Smooth muscle cell of the brain vasculature (primary cell): ENCODE results near the gene HECW1.

Source experiments
- DNase-seq: peaks from one replicate; pipeline ENCODE4 v3.0.0-alpha.2; 2012; ENCODE audit warnings: low read depth, low spot score

The HECW1 gene

GRCh38 chr7:43148161-43148731 is 35.8 kb downstream of the HECW1 start:
- DNase-seq: no peak

DNA sequence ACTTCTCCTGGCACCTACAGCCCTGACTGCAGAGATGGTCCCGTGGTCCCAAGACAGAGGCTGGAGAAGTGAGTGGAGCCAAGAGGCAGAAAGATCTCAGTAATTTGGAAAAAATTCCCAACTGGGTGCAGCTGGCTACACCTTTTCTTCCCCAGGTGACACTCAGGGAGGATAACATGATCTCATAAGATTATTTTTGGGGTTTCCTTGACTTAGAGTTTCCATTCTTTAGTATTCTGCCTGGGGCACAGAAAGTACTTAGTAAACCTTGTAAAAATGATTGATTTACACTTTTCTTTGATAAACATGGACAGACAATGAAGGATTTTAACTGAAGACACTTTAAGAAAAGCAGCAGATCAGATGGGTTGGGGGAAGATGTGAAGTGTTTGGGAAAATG is 38.6 kb downstream of the HECW1 start:
- no peak for DNase-seq

- no peak for DNase-seq
These were observed 40.2 kb downstream of the HECW1 start for GRCh38 chr7:43152696-43153095.

DNA sequence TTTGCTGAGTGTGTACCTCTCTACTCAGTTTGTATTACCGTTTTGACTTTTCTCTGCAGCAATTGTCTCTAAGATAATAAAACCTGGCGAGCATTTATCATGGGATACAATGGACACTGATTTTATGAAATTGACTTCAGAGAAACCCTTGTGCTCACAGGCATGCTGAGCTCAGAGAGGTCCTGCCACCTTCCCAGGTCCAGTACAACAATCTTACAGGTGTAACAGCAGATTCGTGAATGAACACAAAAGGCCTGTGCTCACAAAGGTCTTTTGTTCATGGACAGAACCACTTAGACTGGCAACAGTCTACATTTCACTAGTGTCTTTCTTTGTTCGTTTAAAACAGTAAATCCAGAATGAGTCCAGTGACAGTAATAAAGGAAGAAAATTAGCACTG is 43.2 kb downstream of the HECW1 start:
- no peak for DNase-seq

DNA sequence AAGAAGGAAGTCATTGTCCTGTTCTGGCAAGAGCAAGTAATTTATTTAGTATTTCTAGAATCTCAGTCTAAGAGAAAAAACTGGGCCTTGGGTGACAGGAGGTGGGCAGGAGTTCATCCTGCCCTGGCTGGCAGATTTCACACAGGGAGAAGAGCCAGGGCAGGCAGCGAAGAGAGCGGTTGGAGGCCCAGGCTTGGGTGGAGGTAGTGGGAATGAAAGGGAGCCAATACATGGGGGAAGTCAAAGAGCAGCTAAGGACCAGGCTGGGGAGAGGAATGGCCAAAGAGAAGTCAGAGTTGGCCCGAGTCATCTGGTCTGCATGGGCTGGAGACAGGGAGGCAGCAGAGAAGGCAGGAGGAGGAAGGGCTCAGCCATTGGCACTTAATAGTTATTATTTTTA is 51.4 kb downstream of the HECW1 start:
- DNase-seq: no peak

DNA sequence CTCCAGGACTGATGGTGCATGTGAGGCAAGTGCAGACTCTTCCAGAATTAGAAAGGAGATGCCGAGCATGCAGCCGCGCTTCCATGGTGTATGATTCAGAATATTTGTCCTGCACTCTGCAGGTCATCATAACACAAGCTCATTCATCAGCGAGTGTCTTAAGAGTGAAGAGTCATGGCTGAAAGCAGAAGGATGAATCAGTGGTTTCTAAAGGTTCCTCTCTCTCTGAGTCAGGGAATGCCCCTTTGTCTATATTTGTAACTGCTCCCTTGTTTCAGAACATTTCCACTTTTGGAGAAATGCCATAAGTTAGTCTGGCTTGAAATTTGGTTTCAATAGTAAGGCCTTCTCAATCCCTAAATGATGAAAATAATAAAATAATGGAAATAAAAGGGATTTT is 52.3 kb downstream of the HECW1 start:
- DNase-seq: peak; percentile 87

DNA sequence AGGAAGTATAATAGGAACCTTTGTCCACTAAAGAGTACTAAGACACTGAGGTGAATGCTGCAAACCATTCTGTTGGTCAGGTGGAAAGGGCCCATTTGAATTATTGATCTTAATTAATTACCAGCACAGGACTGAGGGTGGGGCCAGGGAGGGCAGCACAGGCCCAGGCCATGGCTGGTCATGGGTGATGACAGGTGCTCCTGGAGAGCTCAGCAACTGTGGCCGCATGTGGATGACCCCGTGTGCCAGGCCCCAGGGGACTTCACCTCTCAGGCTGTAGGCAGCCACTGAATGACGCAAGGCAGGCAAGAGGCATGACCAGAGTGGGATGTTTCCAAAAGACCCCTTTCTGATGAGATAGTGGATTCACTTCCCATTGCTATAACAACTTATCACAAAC is 54.2 kb downstream of the HECW1 start:
- no peak for DNase-seq

- DNase-seq: no peak
These were observed 56.6 kb downstream of the HECW1 start for GRCh38 chr7:43169076-43169475.

- no peak for DNase-seq
These were observed 58.1 kb downstream of the HECW1 start for GRCh38 chr7:43170571-43170970.

DNA sequence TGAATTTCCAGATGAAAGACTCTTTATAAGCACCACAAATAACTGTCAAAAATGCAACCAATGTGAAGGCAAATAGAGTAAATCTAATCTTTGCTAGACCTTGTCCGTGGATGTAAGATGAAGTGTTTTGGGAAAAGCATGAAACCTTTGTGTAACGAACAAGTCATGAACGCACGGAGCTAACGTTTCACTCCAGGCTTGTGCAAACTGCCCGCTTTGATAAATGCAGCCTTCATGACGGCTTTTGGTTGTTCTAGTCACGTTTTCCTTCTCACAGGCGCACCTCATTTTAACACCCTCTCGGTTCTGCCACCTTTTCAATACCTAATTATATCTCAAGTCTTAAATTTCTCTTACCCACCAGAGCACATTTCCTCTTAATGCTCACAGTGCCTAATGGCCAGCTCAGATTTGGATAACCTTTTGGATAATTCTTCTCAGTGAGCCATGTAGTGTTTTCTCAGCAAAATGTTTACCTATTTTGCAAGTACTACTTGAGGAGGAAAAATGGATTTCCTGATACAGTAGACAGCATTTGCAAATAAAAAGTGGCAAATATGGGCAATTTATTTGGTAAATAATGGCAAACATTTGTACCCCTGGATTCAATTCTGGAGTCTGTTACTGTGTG is 63.2 kb downstream of the HECW1 start:
- no peak for DNase-seq

- DNase-seq: no peak
These were observed 66.9 kb downstream of the HECW1 start for GRCh38 chr7:43179393-43179792.

DNA sequence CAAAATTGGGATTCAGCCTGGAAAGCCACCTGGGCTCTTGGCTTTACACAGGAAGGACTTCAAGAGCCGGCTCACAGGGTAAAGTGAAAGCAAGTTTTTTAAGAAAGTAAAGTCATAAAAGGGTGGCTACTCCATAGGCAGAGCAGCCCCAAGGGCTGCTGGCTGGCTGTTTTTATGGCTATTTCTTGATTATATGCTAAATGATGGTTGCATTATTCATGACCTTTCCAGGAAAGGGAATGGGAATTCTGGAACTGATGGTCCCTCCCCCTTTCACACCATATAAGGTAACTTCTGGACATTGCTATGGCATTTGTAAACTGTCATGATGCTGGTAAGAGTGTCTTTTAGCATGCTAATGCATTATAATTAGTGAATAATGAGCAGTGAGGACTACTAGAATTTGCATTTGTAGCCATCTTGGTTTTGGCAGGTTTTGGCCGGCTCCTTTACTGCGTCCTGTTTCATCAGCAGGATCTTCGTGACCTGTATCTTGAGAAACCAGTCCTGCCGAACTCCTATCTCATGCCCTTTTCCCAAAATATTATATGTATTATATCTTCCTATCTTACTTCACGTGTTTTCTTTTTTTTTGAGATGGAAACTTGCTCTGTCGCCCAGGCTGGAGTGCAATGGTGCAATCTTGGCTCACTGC is 80.5 kb downstream of the HECW1 start:
- DNase-seq: no peak

GRCh38 chr7:43193893-43194292 is 81.4 kb downstream of the HECW1 start:
- no peak for DNase-seq

GRCh38 chr7:43195256-43195655 is 82.8 kb downstream of the HECW1 start:
- DNase-seq: no peak

GRCh38 chr7:43195768-43196167 is 83.3 kb downstream of the HECW1 start:
- DNase-seq: no peak

DNA sequence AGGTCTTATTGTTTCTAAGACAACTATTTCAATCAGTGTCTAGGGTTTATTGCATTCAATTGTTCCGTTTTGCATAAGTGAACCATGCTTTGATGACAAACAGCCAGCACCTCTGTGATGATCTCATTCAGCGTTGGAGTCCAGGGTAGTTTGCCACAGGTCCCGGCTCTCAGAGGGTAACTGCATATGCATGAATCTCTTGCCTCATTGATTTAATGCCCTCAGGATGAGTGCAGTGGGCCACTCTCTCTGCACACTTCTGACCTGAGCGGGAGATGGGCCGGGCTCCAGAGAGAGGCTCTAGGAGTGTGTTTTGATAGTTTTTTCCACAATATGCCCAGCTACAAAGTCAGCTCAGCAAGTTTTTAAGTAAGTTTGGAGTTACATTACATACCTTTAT is 83.9 kb downstream of the HECW1 start:
- no peak for DNase-seq

GRCh38 chr7:43198016-43198415 is 85.6 kb downstream of the HECW1 start:
- no peak for DNase-seq

DNA sequence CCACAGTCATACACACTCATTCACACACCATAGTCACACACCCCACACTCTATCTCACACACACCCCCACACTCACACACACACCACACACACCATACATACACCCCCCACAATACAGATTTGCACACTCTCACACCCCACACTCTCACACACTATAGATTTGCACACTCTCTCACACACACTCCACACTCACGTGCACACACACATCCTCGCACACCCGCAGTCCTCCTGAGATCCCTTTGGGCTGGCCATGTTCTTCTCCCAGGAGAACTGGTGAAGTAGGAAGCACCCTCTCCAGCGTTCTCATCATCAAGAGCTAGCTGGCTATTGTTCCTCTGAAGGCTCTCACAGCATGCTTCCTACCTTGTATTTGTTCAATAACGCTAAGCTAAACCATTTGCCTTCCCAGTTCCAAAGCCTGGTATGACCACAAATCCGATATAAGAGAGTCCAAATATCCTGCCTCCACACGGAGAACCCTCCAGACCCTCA is 86.2 kb downstream of the HECW1 start:
- no peak for DNase-seq

- no peak for DNase-seq
These were observed 87.1 kb downstream of the HECW1 start for GRCh38 chr7:43199371-43200160.

DNA sequence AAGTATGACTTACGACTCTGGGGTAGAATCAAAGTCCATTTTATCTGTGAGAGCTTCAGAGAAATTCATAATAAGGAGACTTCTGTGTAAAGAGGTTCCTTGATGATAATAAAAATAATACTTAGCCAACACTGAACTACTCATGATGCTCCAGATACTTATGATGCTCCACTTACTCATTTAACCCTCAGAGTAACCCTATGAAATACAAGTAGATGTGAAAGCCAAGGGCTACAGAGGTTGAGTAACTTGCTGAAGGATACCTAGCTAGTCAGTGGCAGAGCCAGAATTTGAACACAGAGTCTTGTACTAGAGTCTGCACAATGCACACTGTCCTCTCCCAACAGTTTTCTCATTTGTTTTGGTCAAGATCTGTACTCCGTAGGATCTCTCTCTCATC is 89.5 kb downstream of the HECW1 start:
- no peak for DNase-seq

DNA sequence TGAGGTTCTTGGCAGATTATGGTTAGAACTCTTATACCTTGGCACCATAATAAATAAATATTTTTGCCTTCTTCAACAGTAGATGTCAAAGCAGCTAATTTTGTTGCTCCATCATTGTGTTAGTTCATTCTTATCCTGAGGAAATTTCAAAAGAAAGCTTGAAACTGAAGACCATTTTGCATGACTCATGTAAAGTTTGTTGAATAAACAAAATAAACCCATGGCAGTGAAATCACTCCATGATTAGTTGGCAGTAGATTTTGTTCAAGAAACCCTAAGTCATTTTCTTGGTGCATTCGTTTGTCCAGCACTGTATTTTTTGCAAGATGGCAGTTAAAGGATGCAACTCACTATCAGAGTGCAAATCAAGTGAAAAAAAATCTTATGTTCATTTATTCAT is 91.6 kb downstream of the HECW1 start:
- DNase-seq: peak; percentile 47

DNA sequence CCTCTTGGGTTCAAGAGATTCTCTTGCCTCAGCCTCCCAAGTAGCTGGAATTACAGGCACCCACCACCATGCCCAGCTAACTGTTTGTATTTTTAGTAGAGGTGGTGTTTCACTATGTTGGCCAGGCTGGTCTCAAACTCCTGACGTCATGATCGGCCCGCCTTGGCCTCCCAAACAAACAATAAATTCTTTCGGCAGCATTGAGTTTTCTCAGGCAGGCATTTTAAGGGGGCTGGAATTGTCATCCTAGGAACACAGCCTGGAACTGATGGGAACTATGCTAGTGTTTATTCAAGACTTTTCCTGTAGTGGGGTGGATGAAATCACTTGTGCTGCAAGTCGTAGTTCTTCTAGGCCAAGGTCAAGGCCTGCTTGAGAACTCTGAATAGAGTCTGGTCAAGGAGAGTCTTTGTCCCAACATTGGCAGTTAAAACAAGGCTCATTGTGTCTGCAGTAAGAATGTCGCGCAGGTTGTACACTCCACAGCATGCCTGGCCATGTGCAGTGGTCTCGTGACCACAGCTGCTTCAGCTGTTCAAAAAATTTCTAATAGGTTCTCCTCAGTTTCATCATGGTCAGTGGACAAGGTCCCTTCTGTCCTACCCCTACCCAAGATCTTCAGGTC is 92.8 kb downstream of the HECW1 start:
- no peak for DNase-seq
